ENCODE results near the gene ATF7IP2. TPM values are rescaled to one million over a fixed set of nuclear protein-coding genes. Genes with fewer than 3 reads are reported as not detected.

Gene ATF7IP2
- total RNA-seq, 1 donor from 2014 or later: 12.3 TPM

DNA sequence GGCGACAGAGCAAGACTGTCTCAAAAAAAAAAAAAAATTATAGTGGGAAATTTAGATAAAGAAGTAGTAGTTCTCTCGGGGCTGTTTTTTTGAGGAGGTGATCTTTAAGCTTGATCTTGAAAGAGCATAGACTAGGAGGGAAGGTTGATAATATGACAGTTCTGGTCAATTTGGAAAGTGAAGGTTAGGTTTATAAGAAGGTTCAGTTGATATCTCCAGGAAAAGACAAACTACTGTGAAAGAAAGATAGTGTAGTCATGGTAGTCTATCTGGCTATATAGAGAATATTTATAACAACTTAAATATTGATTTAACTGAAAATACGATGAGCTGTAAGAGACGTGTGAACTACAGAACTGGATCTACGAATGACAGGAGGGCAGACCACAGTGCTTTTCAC, 3.1 kb downstream of the ATF7IP2 start:
- ATAC-seq (no peak), DNase-seq (no peak)
- Histone ChIP-seq H3K27me3 (no peaks in the 10 kb centered on the region), H3K36me3 (no peaks in the 10 kb centered on the region), H3K4me1 (no peaks in the 10 kb centered on the region), H3K9me3 (no peaks in the 10 kb centered on the region), H3K27ac (no peak overlapping the region), H3K4me3 (no peak overlapping the region)
- intact Hi-C loops (cut with DNase I): no loop called here
- TF ChIP-seq, protein P1, sequence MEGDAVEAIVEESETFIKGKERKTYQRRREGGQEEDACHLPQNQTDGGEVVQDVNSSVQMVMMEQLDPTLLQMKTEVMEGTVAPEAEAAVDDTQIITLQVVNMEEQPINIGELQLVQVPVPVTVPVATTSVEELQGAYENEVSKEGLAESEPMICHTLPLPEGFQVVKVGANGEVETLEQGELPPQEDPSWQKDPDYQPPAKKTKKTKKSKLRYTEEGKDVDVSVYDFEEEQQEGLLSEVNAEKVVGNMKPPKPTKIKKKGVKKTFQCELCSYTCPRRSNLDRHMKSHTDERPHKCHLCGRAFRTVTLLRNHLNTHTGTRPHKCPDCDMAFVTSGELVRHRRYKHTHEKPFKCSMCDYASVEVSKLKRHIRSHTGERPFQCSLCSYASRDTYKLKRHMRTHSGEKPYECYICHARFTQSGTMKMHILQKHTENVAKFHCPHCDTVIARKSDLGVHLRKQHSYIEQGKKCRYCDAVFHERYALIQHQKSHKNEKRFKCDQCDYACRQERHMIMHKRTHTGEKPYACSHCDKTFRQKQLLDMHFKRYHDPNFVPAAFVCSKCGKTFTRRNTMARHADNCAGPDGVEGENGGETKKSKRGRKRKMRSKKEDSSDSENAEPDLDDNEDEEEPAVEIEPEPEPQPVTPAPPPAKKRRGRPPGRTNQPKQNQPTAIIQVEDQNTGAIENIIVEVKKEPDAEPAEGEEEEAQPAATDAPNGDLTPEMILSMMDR (IDR thresholded peaks at IDR 0.05): no peak

DNA sequence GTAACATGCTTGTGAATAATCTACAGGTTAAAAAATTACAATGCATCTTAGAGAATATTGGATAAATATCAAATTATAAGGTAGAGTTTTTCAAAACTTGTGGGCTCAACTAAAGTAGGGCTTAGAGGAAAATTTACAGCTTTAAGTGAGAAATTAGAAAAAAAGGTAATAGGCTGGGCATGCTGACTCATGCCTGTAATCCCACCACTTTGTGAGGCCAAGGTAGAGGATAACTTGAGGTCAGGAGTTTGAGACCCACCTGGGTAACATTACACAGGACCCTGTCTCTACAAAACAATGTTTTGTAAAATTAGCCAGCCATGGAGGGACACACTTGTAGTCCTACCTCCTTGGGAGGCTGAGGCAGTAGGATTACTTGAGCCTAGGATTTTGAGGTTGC, 4.5 kb downstream of the ATF7IP2 start:
- Histone ChIP-seq H3K36me3 (no peaks in the 10 kb centered on the region), H3K4me3 (no peak overlapping the region), H3K27ac (no peak overlapping the region), H3K27me3 (no peaks in the 10 kb centered on the region), H3K4me1 (no peaks in the 10 kb centered on the region), H3K9me3 (no peaks in the 10 kb centered on the region)
- DNase-seq: no peak
- no peak for ATAC-seq
- TF ChIP-seq, protein P1 (IDR thresholded peaks at IDR 0.05): no peak
- intact Hi-C loops (cut with DNase I): no loop called here

DNA sequence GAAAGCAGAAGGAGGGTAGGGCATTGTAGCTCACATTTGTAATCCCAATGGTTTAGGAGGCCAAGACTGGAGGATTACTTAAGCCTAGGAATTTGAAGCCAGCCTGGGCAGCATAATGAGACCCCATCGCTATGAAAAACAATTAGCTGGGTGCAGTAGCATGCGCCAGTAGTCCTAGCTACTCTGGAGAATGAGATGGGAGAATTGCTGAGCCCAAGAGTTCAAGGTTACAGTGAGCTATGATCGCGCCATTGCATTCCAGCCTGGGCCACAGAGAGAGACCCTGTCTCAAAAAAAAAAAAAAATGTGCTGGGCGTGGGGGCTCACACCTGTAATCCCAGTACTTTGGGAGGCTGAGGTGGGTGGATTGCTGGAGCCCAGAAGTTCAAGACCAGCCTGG, 5.0 kb downstream of the ATF7IP2 start:
- Histone ChIP-seq H3K4me1 (no peaks in the 10 kb centered on the region), H3K9me3 (no peaks in the 10 kb centered on the region), H3K27ac (no peak overlapping the region), H3K27me3 (no peaks in the 10 kb centered on the region), H3K36me3 (no peaks in the 10 kb centered on the region), H3K4me3 (no peak overlapping the region)
- ATAC-seq (no peak), DNase-seq (no peak)
- intact Hi-C loops (cut with DNase I): no loop called here
- TF ChIP-seq, protein P1 (IDR thresholded peaks at IDR 0.05): no peak

DNA sequence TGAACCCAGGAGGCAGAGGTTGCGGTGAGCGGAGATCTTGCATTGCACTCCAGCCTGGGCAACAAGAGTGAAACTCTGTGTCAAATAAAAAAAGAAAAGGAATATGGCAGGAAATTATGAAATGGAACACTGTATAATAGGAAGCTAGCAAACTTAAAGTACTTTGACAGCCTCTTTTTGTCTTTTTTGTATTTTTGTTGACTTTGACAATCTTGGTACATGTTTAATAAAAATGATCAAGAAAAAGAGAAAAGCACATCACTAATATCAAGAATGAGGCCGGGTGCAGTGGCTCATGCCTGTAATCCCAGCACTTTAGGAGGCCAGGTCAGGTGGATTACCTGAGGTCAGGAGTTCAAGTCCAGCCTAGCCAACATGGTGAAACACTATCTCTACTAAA, 5.5 kb downstream of the ATF7IP2 start:
- no peak for ATAC-seq
- H3K9me3 ChIP-seq: no peaks in the 10 kb centered on the region
- TF ChIP-seq, protein P1 (IDR thresholded peaks at IDR 0.05): no peak
- no peak for DNase-seq
- H3K4me3 ChIP-seq: no peak overlapping the region
- no peak overlapping the region for H3K27ac ChIP-seq
- intact Hi-C loops (cut with DNase I): no loop called here
- no peaks in the 10 kb centered on the region for H3K36me3 ChIP-seq
- no peaks in the 10 kb centered on the region for H3K4me1 ChIP-seq
- no peaks in the 10 kb centered on the region for H3K27me3 ChIP-seq

GRCh38 chr16:10402975-10403374, 17.1 kb downstream of the ATF7IP2 start:
- no peak for DNase-seq
- H3K27ac ChIP-seq: no peak overlapping the region

More at GRCh38 chr16:10402975-10403374, 17.1 kb downstream of the ATF7IP2 start:
- H3K4me1 ChIP-seq: no peaks in the 10 kb centered on the region
- TF ChIP-seq, protein P1 (IDR thresholded peaks at IDR 0.05): no peak
- no peaks in the 10 kb centered on the region for H3K27me3 ChIP-seq
- ATAC-seq: no peak
- intact Hi-C loops (cut with DNase I): no loop called here
- H3K4me3 ChIP-seq: no peak overlapping the region
- H3K36me3 ChIP-seq: no peaks in the 10 kb centered on the region
- peaks cover 16% of the 10 kb centered on the region for H3K9me3 ChIP-seq

Measured in upper lobe of right lung (tissue), 1 donor.